BJ (cell line): Measurements from ENCODE around the gene DYRK1A. TPM values are rescaled to one million over a fixed set of nuclear protein-coding genes. Genes with fewer than 3 reads are reported as not detected.

ENCODE experiments used
- CTCF ChIA-PET: fragments of 350-600 bp; formaldehyde crosslinking; extraction: SDS; loops from one replicate; lab custom pipeline; 2021; ENCODE audit warnings: antibody characterized with exemption, inconsistent platforms; lab: Yijun Ruan, JAX
- POLR2A ChIA-PET: fragments of 300-600 bp; sonication (Branson Sonifier 250); formaldehyde crosslinking; extraction: SDS; loops from one replicate; lab custom pipeline; 2021; ENCODE audit warnings: antibody characterized with exemption; lab: Charles Lee
- DNase-seq: peaks from one replicate; pipeline ENCODE4 v3.0.0-alpha.2; 2011; ENCODE audit warnings: low read depth
- H3K27me3 ChIP-seq: 2 replicates; pipeline ENCODE4 v1.6.0; 2011; ENCODE audit warnings: low read length; ENCODE audit not compliant: control insufficient read depth, insufficient read depth
- H3K36me3 ChIP-seq: 2 replicates; pipeline ENCODE4 v1.5.1; 2011; ENCODE audit warnings: low read length; ENCODE audit not compliant: control insufficient read depth, insufficient read depth
- H3K4me3 ChIP-seq: 2 replicates; pipeline ENCODE4 v1.5.1; 2011; ENCODE audit warnings: low read depth, mild to moderate bottlenecking, control low read depth, low read length
- polyA plus RNA-seq: library from polyadenylated mRNA; depleted of rRNA; stranded (reverse); fragments of >200 nt; gene quantifications from 2 replicates; pipeline ENCODE4 v1.2.3, GENCODE V29; 2011
- TF ChIP-seq, protein P1 (sequence below): IDR thresholded peaks from 2 replicates; pipeline ENCODE4 v1.5.1; 2011; ENCODE audit warnings: low read depth, mild to moderate bottlenecking, control low read depth, inconsistent platforms, low read length, moderate library complexity; ENCODE audit not compliant: insufficient read depth

DYRK1A gene
- polyA plus RNA-seq, 1 experiment: 55.9 TPM

- DNase-seq: no peak
- TF ChIP-seq, protein P1, sequence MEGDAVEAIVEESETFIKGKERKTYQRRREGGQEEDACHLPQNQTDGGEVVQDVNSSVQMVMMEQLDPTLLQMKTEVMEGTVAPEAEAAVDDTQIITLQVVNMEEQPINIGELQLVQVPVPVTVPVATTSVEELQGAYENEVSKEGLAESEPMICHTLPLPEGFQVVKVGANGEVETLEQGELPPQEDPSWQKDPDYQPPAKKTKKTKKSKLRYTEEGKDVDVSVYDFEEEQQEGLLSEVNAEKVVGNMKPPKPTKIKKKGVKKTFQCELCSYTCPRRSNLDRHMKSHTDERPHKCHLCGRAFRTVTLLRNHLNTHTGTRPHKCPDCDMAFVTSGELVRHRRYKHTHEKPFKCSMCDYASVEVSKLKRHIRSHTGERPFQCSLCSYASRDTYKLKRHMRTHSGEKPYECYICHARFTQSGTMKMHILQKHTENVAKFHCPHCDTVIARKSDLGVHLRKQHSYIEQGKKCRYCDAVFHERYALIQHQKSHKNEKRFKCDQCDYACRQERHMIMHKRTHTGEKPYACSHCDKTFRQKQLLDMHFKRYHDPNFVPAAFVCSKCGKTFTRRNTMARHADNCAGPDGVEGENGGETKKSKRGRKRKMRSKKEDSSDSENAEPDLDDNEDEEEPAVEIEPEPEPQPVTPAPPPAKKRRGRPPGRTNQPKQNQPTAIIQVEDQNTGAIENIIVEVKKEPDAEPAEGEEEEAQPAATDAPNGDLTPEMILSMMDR: no peak
- POLR2A ChIA-PET: no interaction called here
- H3K27me3 ChIP-seq: no peaks in the 10 kb centered on the region
- CTCF ChIA-PET: no interaction called here
- no peak overlapping the region for H3K4me3 ChIP-seq
- H3K36me3 ChIP-seq: no peaks in the 10 kb centered on the region; the same call in 1 of the 2 replicates
Measured at GRCh38 chr21:37396855-37397254, 30.3 kb downstream of the DYRK1A start.

- TF ChIP-seq, protein P1: no peak
- CTCF ChIA-PET: no interaction called here
- H3K27me3 ChIP-seq: no peaks in the 10 kb centered on the region
- POLR2A ChIA-PET: no interaction called here
- H3K36me3 ChIP-seq: no peaks in the 10 kb centered on the region
- DNase-seq: no peak
- no peak overlapping the region for H3K4me3 ChIP-seq
Measured at GRCh38 chr21:37398697-37399096, 32.1 kb downstream of the DYRK1A start.

GRCh38 chr21:37402251-37402867, 35.8 kb downstream of the DYRK1A start:
- TF ChIP-seq, protein P1: no peak
- POLR2A ChIA-PET: no interaction called here
- H3K4me3 ChIP-seq: no peak overlapping the region
- CTCF ChIA-PET: interaction anchor here (1.3 to 2.0 kb wide), 3 partner anchors 11 to 272 kb away, joined by 3 to 6 read pairs (median 3); no protein-coding TSS in a partner anchor
- H3K27me3 ChIP-seq: no peaks in the 10 kb centered on the region
- no peaks in the 10 kb centered on the region for H3K36me3 ChIP-seq
- DNase-seq: no peak

DNA sequence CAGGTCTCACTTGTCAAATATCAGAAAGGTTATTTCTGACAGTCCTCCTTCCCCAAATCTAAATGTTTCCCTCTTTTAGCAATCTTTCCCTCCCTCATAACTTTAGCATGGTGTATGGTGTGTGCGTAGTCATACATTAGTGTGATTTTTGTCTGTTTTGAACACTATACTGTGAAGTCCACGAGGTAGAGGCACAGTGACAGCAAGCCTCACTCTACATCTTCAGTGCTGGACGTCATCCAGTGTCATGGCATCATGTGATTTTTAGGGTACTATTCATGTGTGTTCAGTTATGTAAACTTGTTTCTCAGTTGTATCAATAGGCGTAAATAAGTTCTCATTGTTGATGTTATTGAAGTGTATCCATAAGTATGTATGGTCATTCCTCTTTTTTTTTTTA, 39.1 kb downstream of the DYRK1A start:
- POLR2A ChIA-PET: no interaction called here

DNA sequence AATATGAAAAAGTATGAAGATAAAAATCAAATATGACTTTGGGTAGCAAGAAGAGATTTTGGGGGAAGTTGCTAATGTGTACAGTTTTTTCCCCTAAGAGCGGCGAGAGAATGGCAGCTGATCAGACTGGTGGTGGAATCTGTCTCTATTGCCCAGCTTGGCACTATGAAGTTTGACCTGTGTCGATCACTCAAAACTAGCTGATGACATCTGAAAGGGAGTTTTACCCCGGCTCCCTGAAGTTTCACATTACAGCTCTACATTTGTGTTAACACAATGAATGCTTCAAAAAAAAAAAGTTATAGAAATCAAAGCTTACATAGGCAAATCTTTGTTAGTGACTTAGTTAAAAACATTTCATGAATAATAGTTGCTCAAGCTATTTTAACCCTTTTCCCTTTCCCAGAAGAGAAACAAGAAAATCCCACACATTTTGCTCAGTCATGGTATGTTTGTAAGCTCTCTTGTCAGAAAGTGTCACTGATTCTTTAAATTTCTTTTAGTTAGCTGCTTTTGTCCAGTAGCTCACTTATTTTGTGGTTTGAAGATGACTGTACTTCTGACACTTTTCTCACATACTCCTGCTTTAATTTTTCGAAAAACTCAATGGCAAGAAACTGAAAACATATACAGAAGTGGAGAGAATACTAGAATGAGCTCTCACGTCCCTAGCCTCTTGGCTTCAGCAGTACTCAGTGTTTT, 41.3 kb downstream of the DYRK1A start:
- TF ChIP-seq, protein P1: no peak
- Histone ChIP-seq H3K4me3 (no peak overlapping the region), H3K36me3 (no peaks in the 10 kb centered on the region), H3K27me3 (no peaks in the 10 kb centered on the region)
- no peak for DNase-seq
- CTCF ChIA-PET: interaction anchor here (0.6 to 1.3 kb wide), 6 partner anchors 15 to 1738 kb away, joined by 3 to 4 read pairs (median 3); no protein-coding TSS in a partner anchor
- POLR2A ChIA-PET: interaction anchor here (0.6 to 0.8 kb wide), 2 partner anchors 30 to 33 kb away, joined by 4 to 7 read pairs; no protein-coding TSS in a partner anchor

More for the DNA sequence above, 39.1 kb downstream of the DYRK1A start:
- TF ChIP-seq, protein P1: no peak
- H3K36me3 ChIP-seq: no peaks in the 10 kb centered on the region
- no peak for DNase-seq
- CTCF ChIA-PET: no interaction called here
- no peaks in the 10 kb centered on the region for H3K27me3 ChIP-seq
- no peak overlapping the region for H3K4me3 ChIP-seq
